K562 (cell line): ENCODE results near the gene EMILIN1. TPM values are rescaled to one million over a fixed set of nuclear protein-coding genes. Genes with fewer than 3 reads are reported as not detected.

Experiments used
- ATAC-seq: fragments of 200-7000 bp; cut with Tn5 transposase; 3 replicates; pipeline ENCODE4 v1.9.1; 2020; ENCODE audit warnings: moderate library complexity
- BruUV-seq: library from RNA; stranded (reverse); fragments of 400-500 nt; replicated peaks from 2 replicates; lab custom pipeline; 2021; lab: Mats Ljungman, UMichigan
- CTCF ChIA-PET: fragments of 300-600 bp; formaldehyde crosslinking; extraction: SDS; loops from one replicate; lab custom pipeline; 2021; ENCODE audit warnings: low intra/inter-chr PET ratio; lab: Yijun Ruan, JAX
- POLR2A ChIA-PET: fragments of 300-600, 350-650 bp; sonication (Branson Sonifier 250); formaldehyde crosslinking; extraction: SDS; loops from one replicate; lab custom pipeline; 2021; ENCODE audit warnings: antibody characterized with exemption, inconsistent platforms; lab: Yijun Ruan, JAX
- DNase-seq, 4 experiments: peaks; one replicate each; pipeline versions ENCODE4 v3.0.0 to v3.0.0-alpha.2; 2011 to 2018; ENCODE audit warnings: low spot score in 3 of 4, mixed read lengths in 3 of 4; ENCODE audit errors: extremely low read depth in 1 of 4
- FAIRE-seq: peaks from 2 replicates; lab custom pipeline; 2011; peaks lifted over from hg19 to GRCh38; lab: Jason Lieb, UNC
- H2AFZ ChIP-seq: 2 replicates; pipeline ENCODE4 v1.6.0; 2011; ENCODE audit warnings: low read depth, low read length, control low read depth, inconsistent platforms
- H3K27ac ChIP-seq: fragments of 200-600 bp; 3 replicates; pipeline ENCODE4 v1.8.0; 2011; ENCODE audit warnings: low read depth, mild to moderate bottlenecking, control low read depth, inconsistent platforms, low read length, moderate library complexity, mixed read lengths; ENCODE audit errors: extremely low read depth
- H3K27me3 ChIP-seq, 2 experiments: fragments of 300-600 bp in 1 of 2; 2 replicates in 1 of 2; 3 replicates in 1 of 2; pipeline versions ENCODE4 v1.6.0 to v1.8.0; 2011; ENCODE audit warnings: inconsistent platforms in 2 of 2, low read length in 2 of 2, mild to moderate bottlenecking in 1 of 2, mixed read lengths in 1 of 2, moderate library complexity in 1 of 2; ENCODE audit not compliant: control insufficient read depth in 2 of 2, insufficient read depth in 2 of 2
- H3K36me3 ChIP-seq: fragments of 300-600 bp; 3 replicates; pipeline ENCODE4 v1.8.0; 2011; ENCODE audit warnings: mild to moderate bottlenecking, low read length, inconsistent platforms; ENCODE audit not compliant: control insufficient read depth, insufficient read depth
- H3K4me1 ChIP-seq, 2 experiments: fragments of 200-600 bp in 1 of 2; replicated peaks in 1 of 2; 2 replicates in 1 of 2; 3 replicates in 1 of 2; pipeline versions ENCODE4 v1.5.1 to v1.8.0; 2011; ENCODE audit warnings: inconsistent platforms in 2 of 2, low read length in 2 of 2, mild to moderate bottlenecking in 1 of 2, mixed read lengths in 1 of 2, moderate library complexity in 1 of 2; ENCODE audit not compliant: control insufficient read depth in 2 of 2, insufficient read depth in 2 of 2
- H3K4me2 ChIP-seq: 2 replicates; pipeline ENCODE4 v1.6.1; 2011; ENCODE audit warnings: low read length, control low read depth, inconsistent platforms, mixed read lengths; ENCODE audit not compliant: insufficient read depth
- H3K4me3 ChIP-seq: fragments of 200-600 bp; sonication (generic), shearing (Covaris generic); 2 replicates; pipeline ENCODE4 v1.5.1; 2016; ENCODE audit warnings: control low read depth, inconsistent platforms
- H3K79me2 ChIP-seq: fragments of 200-600 bp; 3 replicates; pipeline ENCODE4 v1.8.0; 2011; ENCODE audit warnings: low read length, inconsistent platforms; ENCODE audit not compliant: control insufficient read depth, insufficient read depth
- H3K9ac ChIP-seq, 2 experiments: 2 replicates each; pipeline versions ENCODE4 v1.6.0 to v1.6.1; 2011; ENCODE audit warnings: low read depth in 2 of 2, low read length in 2 of 2, control low read depth in 1 of 2, inconsistent platforms in 1 of 2, mild to moderate bottlenecking in 1 of 2, mixed read lengths in 1 of 2; ENCODE audit not compliant: insufficient read depth in 1 of 2
- H3K9me1 ChIP-seq: one replicate; pipeline ENCODE4 v1.6.0; 2011; ENCODE audit warnings: inconsistent platforms, mild to moderate bottlenecking, low read length, moderate library complexity; ENCODE audit not compliant: control insufficient read depth, insufficient read depth
- H3K9me3 ChIP-seq: replicated peaks from 2 replicates; pipeline ENCODE4 v1.5.1; 2011; ENCODE audit warnings: low read depth, low read length, inconsistent platforms; ENCODE audit not compliant: control insufficient read depth, insufficient read depth
- H4K20me1 ChIP-seq: replicated peaks from 2 replicates; pipeline ENCODE4 v1.6.1; 2011; ENCODE audit warnings: low read length, inconsistent platforms, mixed read lengths; ENCODE audit not compliant: control insufficient read depth, insufficient read depth
- CBFB ChIP-seq: sonication (generic); formaldehyde crosslinking; IDR thresholded peaks from 2 replicates; pipeline ENCODE4 v1.4.0; 2020; ENCODE audit warnings: mild to moderate bottlenecking, missing genetic modification reagents
- EGR1 ChIP-seq: fragments of 450-650 bp; conservative IDR thresholded peaks from 2 replicates; pipeline ENCODE4 v1.6.1; 2017; ENCODE audit warnings: mild to moderate bottlenecking
- KLF1 ChIP-seq: fragments of 450-650 bp; IDR thresholded peaks from 2 replicates; pipeline ENCODE4 v1.6.1; 2016; ENCODE audit warnings: missing genetic modification characterization, missing compliant biosample characterization
- LCOR ChIP-seq: sonication (generic); formaldehyde crosslinking; IDR thresholded peaks from 2 replicates; pipeline ENCODE4 v1.8.0; 2022; ENCODE audit warnings: mild to moderate bottlenecking, missing genetic modification reagents
- MEF2A ChIP-seq: IDR thresholded peaks from 2 replicates; pipeline ENCODE4 v1.6.1; 2011; ENCODE audit warnings: low read depth, mild to moderate bottlenecking, low read length, moderate library complexity; ENCODE audit not compliant: control insufficient read depth
- MTA3 ChIP-seq: fragments of 450-650 bp; formaldehyde crosslinking; IDR thresholded peaks from 2 replicates; pipeline ENCODE4 v1.6.1; 2017; ENCODE audit warnings: mild to moderate bottlenecking, borderline replicate concordance
- PURB ChIP-seq: sonication (generic); formaldehyde crosslinking; IDR thresholded peaks from 2 replicates; pipeline ENCODE4 v1.9.0; 2021; ENCODE audit warnings: low read depth, mild to moderate bottlenecking, missing genetic modification reagents
- RHOXF2B ChIP-seq: fragments of 250-450 bp; sonication (Bioruptor Pico); conservative IDR thresholded peaks from 2 replicates; pipeline ENCODE4 v1.5.1; 2021
- TRIM28 ChIP-seq: fragments of 450-650 bp; IDR thresholded peaks from 2 replicates; pipeline ENCODE4 v1.6.1; 2017
- ZC3H8 ChIP-seq: fragments of 450-650 bp; IDR thresholded peaks from 2 replicates; pipeline ENCODE4 v1.6.1; 2017
- ZFP36 ChIP-seq: fragments of 150-350 bp; IDR thresholded peaks from 2 replicates; pipeline ENCODE4 v1.6.1; 2018; ENCODE audit warnings: low read length, low read depth; ENCODE audit not compliant: partially characterized antibody
- ZNF277 ChIP-seq: fragments of 250-450 bp; sonication (Bioruptor Pico); IDR thresholded peaks from 2 replicates; pipeline ENCODE4 v1.8.0; 2022; ENCODE audit warnings: inconsistent platforms, mild to moderate bottlenecking, moderate library complexity, borderline replicate concordance
- ZNF41 ChIP-seq: fragments of 250-450 bp; sonication (Bioruptor Pico); conservative IDR thresholded peaks from 2 replicates; pipeline ENCODE4 v1.4.0; 2020; ENCODE audit warnings: mild to moderate bottlenecking
- ZNF583 ChIP-seq: fragments of 250-450 bp; sonication (Bioruptor Pico); IDR thresholded peaks from 2 replicates; pipeline ENCODE4 v1.4.0; 2020
- WGBS: fragments of 100-300 bp; shearing (Covaris generic); methylation state at CpG from one replicate; pipeline ENCODE4 v1.1.6; 2016; ENCODE audit warnings: low coverage, mixed read lengths; ENCODE audit not compliant: insufficient coverage; ENCODE audit errors: missing lambda C conversion rate; 5-methylcytosine and 5-hydroxymethylcytosine counted together
- in situ Hi-C: fragments of 300-500 bp; cut with MboI; formaldehyde crosslinking; loops from 4 replicates; pipeline ENCODE4 v1.15.0; 2018; ENCODE audit warnings: inconsistent platforms, mixed read lengths
- intact Hi-C: fragments of 100-400 bp; cut with micrococcal nuclease; formaldehyde crosslinking; loops from 2 replicates; pipeline ENCODE4 v1.14.2; 2022
- polyA plus RNA-seq, 8 experiments: library from polyadenylated mRNA; depleted of rRNA in 4 of 8; stranded (reverse) in 5 of 8; unstranded in 3 of 8; fragments of >200 nt; fragmentation: Nextera tagmentation in 2 of 8; fragmentation: Illumina TruSeq in 1 of 8; extraction: Ambion mirVana in 2 of 8; extraction: Trizol in 1 of 8; gene quantifications; 2 replicates each; pipeline versions ENCODE4 v1.2.1 to v1.2.3, GENCODE V29; 2011 to 2014; ENCODE audit warnings: inconsistent platforms in 1 of 8, missing spikeins in 1 of 8
- total RNA-seq, 7 experiments: library from RNA; depleted of rRNA in 6 of 7; stranded (reverse); fragments of >200 nt in 6 of 7; fragmentation: Illumina TruSeq in 2 of 7; extraction: Trizol in 2 of 7; gene quantifications; 2 replicates each; pipeline versions ENCODE4 v1.2.1 to v1.2.3, GENCODE V29; 2011 to 2021; ENCODE audit warnings: low replicate concordance in 1 of 7
- TF ChIP-seq, protein P1 (sequence below): fragments of 450-650 bp; conservative IDR thresholded peaks from 2 replicates; pipeline ENCODE4 v1.6.1; 2016; ENCODE audit warnings: missing genetic modification characterization, low read depth, mild to moderate bottlenecking, control low read depth, missing compliant biosample characterization
- TF ChIP-seq, protein P2 (sequence below): sonication (generic); formaldehyde crosslinking; IDR thresholded peaks from 2 replicates; pipeline ENCODE4 v1.9.0; 2022; ENCODE audit warnings: mild to moderate bottlenecking, missing genetic modification reagents

EMILIN1 gene
- total and polyA plus RNA-seq, 9 of the 15 experiments (the other 6 are each of a cell fraction or from before 2014, with no cell fraction given): 0.04 to 2.7 (median 0.54) TPM; not detected in 2

GRCh38 chr2:27072920-27073319, 5.5 kb upstream of the EMILIN1 start:
- DNase-seq (no peak), ATAC-seq (no peak), FAIRE-seq (no peak)
- Histone ChIP-seq H3K4me3 (no peak overlapping the region), H3K9me3 (no peaks in the 10 kb centered on the region), H3K36me3 (peaks cover 28% of the 10 kb centered on the region; the same call in 2 of the 3 replicates), H3K4me2 (no peak overlapping the region), H2AFZ (peak overlapping the region; percentile 80), H4K20me1 (no peaks in the 10 kb centered on the region), H3K27me3 (no peaks in the 10 kb centered on the region), H3K4me1 (peaks cover 42 to 57% of the 10 kb centered on the region in 2 experiments), H3K9ac (peak overlapping the region in 1 of 2 experiments; percentile 90; a peak in 2 of 4 replicates), H3K27ac (peak overlapping the region; percentile 29; the same call in 1 of the 3 replicates), H3K9me1 (no peaks in the 10 kb centered on the region), H3K79me2 (peaks cover 29% of the 10 kb centered on the region)
- in situ Hi-C loops: no loop called here
- WGBS: 62% methylated on average over 5 of the region's 5 CpGs
- intact Hi-C loops: no loop called here
- ChIA-PET POLR2A (interaction anchor here (0.6 to 2.9 kb wide), 14 partner anchors 8 to 369 kb away, joined by 3 to 32 read pairs (median 5); partner anchors contain the start of gene AGBL5), CTCF (no interaction called here)
- no TSS peak for BruUV-seq
- TF ChIP-seq MEF2A (no peak), EGR1 (no peak), ZNF41 (CRISPR knock-in tag) (no peak), CBFB (no peak), ZC3H8 (no peak), RHOXF2B (CRISPR knock-in tag) (no peak), PURB (no peak), TRIM28 (no peak), LCOR (CRISPR knock-in tag) (no peak), ZNF583 (CRISPR knock-in tag) (no peak), MTA3 (no peak), ZFP36 (no peak), ZNF277 (CRISPR knock-in tag) (no peak), KLF1 (tag) (no peak)
- TF ChIP-seq, protein P1, sequence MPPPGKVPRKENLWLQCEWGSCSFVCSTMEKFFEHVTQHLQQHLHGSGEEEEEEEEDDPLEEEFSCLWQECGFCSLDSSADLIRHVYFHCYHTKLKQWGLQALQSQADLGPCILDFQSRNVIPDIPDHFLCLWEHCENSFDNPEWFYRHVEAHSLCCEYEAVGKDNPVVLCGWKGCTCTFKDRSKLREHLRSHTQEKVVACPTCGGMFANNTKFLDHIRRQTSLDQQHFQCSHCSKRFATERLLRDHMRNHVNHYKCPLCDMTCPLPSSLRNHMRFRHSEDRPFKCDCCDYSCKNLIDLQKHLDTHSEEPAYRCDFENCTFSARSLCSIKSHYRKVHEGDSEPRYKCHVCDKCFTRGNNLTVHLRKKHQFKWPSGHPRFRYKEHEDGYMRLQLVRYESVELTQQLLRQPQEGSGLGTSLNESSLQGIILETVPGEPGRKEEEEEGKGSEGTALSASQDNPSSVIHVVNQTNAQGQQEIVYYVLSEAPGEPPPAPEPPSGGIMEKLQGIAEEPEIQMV (tag): no peak
- TF ChIP-seq, protein P2, sequence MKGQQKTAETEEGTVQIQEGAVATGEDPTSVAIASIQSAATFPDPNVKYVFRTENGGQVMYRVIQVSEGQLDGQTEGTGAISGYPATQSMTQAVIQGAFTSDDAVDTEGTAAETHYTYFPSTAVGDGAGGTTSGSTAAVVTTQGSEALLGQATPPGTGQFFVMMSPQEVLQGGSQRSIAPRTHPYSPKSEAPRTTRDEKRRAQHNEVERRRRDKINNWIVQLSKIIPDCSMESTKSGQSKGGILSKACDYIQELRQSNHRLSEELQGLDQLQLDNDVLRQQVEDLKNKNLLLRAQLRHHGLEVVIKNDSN (CRISPR knock-in tag): no peak
